WTC11 (cell line): ENCODE measurements around the gene CCSER1.

Experiments
- CREM ChIP-seq: sonication (generic); formaldehyde crosslinking; IDR thresholded peaks from 2 replicates; pipeline ENCODE4 v1.8.1; 2022; ENCODE audit warnings: mild to moderate bottlenecking, missing genetic modification reagents, moderate library complexity
- MXD4 ChIP-seq: fragments of 250-450 bp; sonication (Bioruptor Pico); IDR thresholded peaks from 2 replicates; pipeline ENCODE4 v1.8.0; 2021; ENCODE audit warnings: mild to moderate bottlenecking, moderate library complexity, borderline replicate concordance
- RELA ChIP-seq: sonication (generic); formaldehyde crosslinking; IDR thresholded peaks from 2 replicates; pipeline ENCODE4 v1.8.1; 2022; ENCODE audit warnings: missing genetic modification reagents, mild to moderate bottlenecking, borderline replicate concordance
- SMAD4 ChIP-seq: sonication (generic); formaldehyde crosslinking; IDR thresholded peaks from 2 replicates; pipeline ENCODE4 v1.8.0; 2022; ENCODE audit warnings: mild to moderate bottlenecking, missing genetic modification reagents
- USF2 ChIP-seq: sonication (generic); formaldehyde crosslinking; IDR thresholded peaks from 2 replicates; pipeline ENCODE4 v1.8.1; 2023; ENCODE audit warnings: mild to moderate bottlenecking, missing genetic modification reagents, moderate library complexity
- ZNF416 ChIP-seq: fragments of 250-450 bp; sonication (Bioruptor Pico); IDR thresholded peaks from 2 replicates; pipeline ENCODE4 v1.9.0; 2021; ENCODE audit warnings: mild to moderate bottlenecking, inconsistent platforms
- ZNF423 ChIP-seq: fragments of 250-450 bp; sonication (Bioruptor Pico); IDR thresholded peaks from 2 replicates; pipeline ENCODE4 v2.1.2; 2022; ENCODE audit warnings: mild to moderate bottlenecking, moderate library complexity
- ZNF425 ChIP-seq: fragments of 250-450 bp; sonication (Bioruptor Pico); conservative IDR thresholded peaks from 2 replicates; pipeline ENCODE4 v1.9.0; 2021; ENCODE audit warnings: mild to moderate bottlenecking
- TF ChIP-seq, protein P1 (sequence below): fragments of 200-600 bp; IDR thresholded peaks from 2 replicates; pipeline ENCODE4 v1.8.0; 2022; ENCODE audit warnings: antibody characterized with exemption
- TF ChIP-seq, protein P2 (sequence below): fragments of 250-450 bp; sonication (Bioruptor Pico); IDR thresholded peaks from 2 replicates; pipeline ENCODE4 v1.8.0; 2021; ENCODE audit warnings: mild to moderate bottlenecking
- TF ChIP-seq, protein P3 (sequence below): sonication (generic); formaldehyde crosslinking; conservative IDR thresholded peaks from 2 replicates; pipeline ENCODE4 v1.8.1; 2022; ENCODE audit warnings: mild to moderate bottlenecking, missing genetic modification reagents

DNA sequence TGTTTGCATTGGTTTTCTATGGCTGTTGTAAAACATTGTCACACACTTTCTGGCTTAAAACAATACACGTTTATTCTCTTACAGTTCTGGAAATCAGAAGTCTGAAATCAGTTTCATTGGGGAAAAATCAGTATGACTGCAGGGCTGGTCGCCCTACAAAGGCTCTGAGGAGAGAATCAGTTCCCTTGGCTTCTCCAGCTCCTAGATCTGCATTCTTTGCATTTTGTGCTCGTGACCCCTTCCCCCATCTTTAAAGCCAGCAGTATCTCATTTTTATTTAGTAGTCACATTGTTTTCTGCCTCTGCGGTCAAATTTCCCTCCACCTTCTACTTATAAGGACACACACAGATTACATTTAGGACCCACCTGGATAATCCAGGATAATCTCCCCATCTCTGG lies 1326.9 kb downstream of the CCSER1 start:
- TF ChIP-seq, protein P1, sequence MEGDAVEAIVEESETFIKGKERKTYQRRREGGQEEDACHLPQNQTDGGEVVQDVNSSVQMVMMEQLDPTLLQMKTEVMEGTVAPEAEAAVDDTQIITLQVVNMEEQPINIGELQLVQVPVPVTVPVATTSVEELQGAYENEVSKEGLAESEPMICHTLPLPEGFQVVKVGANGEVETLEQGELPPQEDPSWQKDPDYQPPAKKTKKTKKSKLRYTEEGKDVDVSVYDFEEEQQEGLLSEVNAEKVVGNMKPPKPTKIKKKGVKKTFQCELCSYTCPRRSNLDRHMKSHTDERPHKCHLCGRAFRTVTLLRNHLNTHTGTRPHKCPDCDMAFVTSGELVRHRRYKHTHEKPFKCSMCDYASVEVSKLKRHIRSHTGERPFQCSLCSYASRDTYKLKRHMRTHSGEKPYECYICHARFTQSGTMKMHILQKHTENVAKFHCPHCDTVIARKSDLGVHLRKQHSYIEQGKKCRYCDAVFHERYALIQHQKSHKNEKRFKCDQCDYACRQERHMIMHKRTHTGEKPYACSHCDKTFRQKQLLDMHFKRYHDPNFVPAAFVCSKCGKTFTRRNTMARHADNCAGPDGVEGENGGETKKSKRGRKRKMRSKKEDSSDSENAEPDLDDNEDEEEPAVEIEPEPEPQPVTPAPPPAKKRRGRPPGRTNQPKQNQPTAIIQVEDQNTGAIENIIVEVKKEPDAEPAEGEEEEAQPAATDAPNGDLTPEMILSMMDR, result no peak
- TF ChIP-seq MXD4 (CRISPR knock-in tag), result no peak
- TF ChIP-seq, protein P2, sequence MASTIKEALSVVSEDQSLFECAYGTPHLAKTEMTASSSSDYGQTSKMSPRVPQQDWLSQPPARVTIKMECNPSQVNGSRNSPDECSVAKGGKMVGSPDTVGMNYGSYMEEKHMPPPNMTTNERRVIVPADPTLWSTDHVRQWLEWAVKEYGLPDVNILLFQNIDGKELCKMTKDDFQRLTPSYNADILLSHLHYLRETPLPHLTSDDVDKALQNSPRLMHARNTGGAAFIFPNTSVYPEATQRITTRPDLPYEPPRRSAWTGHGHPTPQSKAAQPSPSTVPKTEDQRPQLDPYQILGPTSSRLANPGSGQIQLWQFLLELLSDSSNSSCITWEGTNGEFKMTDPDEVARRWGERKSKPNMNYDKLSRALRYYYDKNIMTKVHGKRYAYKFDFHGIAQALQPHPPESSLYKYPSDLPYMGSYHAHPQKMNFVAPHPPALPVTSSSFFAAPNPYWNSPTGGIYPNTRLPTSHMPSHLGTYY (CRISPR knock-in tag), result no peak
- TF ChIP-seq, protein P3, sequence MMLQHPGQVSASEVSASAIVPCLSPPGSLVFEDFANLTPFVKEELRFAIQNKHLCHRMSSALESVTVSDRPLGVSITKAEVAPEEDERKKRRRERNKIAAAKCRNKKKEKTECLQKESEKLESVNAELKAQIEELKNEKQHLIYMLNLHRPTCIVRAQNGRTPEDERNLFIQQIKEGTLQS (CRISPR knock-in tag), result no peak
- TF ChIP-seq ZNF425 (CRISPR knock-in tag), result no peak
- no peak for TF ChIP-seq CREM
- no peak for TF ChIP-seq RELA (CRISPR knock-in tag)
- no peak for TF ChIP-seq ZNF416 (CRISPR knock-in tag)
- no peak for TF ChIP-seq USF2
- TF ChIP-seq ZNF423 (CRISPR knock-in tag), result no peak
- TF ChIP-seq SMAD4 (CRISPR knock-in tag), result no peak
